ENCODE measurements around the gene VOPP1. TPM values are rescaled to one million over a fixed set of nuclear protein-coding genes. Genes with fewer than 3 reads are reported as not detected.

Gene VOPP1
- total RNA-seq, 4 donors from 2014 or later, result 22.1 to 79.2 (median 73.9) TPM

DNA sequence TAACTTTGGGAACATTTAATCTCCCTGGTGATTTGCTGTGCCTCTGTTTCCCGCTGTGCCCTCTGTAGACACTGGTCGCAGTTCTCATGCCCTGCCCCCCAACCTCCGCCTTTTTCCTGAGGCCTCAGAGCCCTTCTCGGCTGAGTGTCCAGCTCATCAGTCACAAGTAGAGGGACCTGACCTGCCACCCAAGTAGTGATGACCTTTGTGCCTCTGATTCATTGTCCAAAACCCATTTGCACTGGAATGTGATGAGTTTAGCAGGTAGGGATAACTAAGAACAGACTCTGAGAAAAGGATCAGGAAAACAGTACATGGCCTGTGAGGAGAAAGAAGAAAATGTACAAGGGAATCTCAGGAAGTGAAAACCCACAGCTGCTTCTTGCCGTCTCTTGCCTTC, 148.4 kb downstream of the VOPP1 start:
- intact Hi-C loops (cut with DNase I; ENCODE audit: low total_unique reads) (no loop called here), in situ Hi-C loops (cut with MboI; ENCODE audit: low pct_ligation_motif_present in 1 of 4, low pct_unique_long_range_greater_than_20kb in 1 of 4, low sequenced_read_pairs in 3 of 4) (loop anchor here in 3 of 4 donors (25.0 kb wide), 2 partner anchors 137 to 662 kb away; partner anchors contain the start of gene SEC61G (in 2 of the 3))
- DNase-seq, result no peak
- peaks cover 0 to 9% (median 3%) of the 10 kb centered on the region in 4 donors for H3K36me3 ChIP-seq
- TF ChIP-seq POLR2A (IDR thresholded peaks at IDR 0.05) (no peak), CTCF (IDR thresholded peaks at IDR 0.05) (no peak), POLR2AphosphoS5 (IDR thresholded peaks at IDR 0.05) (no peak)
- H3K27ac ChIP-seq, result no peak overlapping the region
- no peak overlapping the region for H3K4me3 ChIP-seq
- no peaks in the 10 kb centered on the region for H3K4me1 ChIP-seq
- H3K27me3 ChIP-seq, result no peaks in the 10 kb centered on the region
- H3K9me3 ChIP-seq, result no peaks in the 10 kb centered on the region
- 79 to 89% methylated on average over 4 to 5 of the region's 5 CpGs for WGBS, 2 donors (ENCODE audit: low coverage in 1 of 2)

DNA sequence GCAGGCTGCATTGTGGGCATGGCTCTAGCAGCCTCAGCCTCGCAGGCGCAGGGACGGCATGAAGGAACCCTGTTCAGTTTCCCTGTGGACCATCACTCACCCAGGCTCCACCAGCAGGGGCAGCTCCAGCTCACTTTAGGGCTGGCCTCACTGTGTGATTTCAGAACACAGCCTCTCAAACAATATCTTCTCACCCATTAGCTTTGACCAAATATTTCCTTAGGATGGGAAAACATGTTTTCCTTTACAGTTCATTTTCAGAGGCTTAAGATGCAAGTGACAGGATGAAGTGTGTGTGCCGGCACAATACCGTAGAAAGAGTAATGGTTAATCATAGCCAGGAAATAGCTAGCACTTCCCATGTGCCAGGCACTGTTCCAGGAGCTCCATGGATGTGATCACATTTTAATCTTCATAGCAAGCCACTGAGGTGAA, 149.0 kb downstream of the VOPP1 start:
- no peak overlapping the region for H3K4me3 ChIP-seq
- peaks cover 0 to 9% (median 3%) of the 10 kb centered on the region in 4 donors for H3K36me3 ChIP-seq
- TF ChIP-seq POLR2A (IDR thresholded peaks at IDR 0.05) (no peak), CTCF (IDR thresholded peaks at IDR 0.05) (no peak), EP300 (IDR thresholded peaks at IDR 0.05; ENCODE audit: low read depth) (no peak), POLR2AphosphoS5 (IDR thresholded peaks at IDR 0.05) (no peak)
- in situ Hi-C loops (cut with MboI; ENCODE audit: low pct_ligation_motif_present in 1 of 4, low pct_unique_long_range_greater_than_20kb in 1 of 4, low sequenced_read_pairs in 3 of 4) (loop anchor here in 3 of 4 donors (25.0 kb wide), 2 partner anchors 136 to 661 kb away; partner anchors contain the start of gene SEC61G (in 2 of the 3)), intact Hi-C loops (cut with DNase I; ENCODE audit: low total_unique reads) (no loop called here)
- H3K27ac ChIP-seq, result no peak overlapping the region
- no peak for DNase-seq
- no peaks in the 10 kb centered on the region for H3K27me3 ChIP-seq
- H3K9me3 ChIP-seq, result no peaks in the 10 kb centered on the region
- WGBS, 2 donors (ENCODE audit: low coverage in 1 of 2), result 83 to 84% methylated on average over 1 to 5 of the region's 5 CpGs
- H3K4me1 ChIP-seq, result no peaks in the 10 kb centered on the region

Other genes with a start within 250 kb of the VOPP1 start
- 10 to 100 TPM in 3 of 4 donors, 1 to 10 TPM in 1; 6.4 to 27.0 (median 15.6) TPM for gene LANCL2, start 207.2 kb downstream of the VOPP1 start, total RNA-seq

Data from transverse colon (tissue), 4 donors.